Mesothelial cell of epicardium (in vitro differentiated cells): ENCODE data around the gene LIN54. TPM values are rescaled to one million over a fixed set of nuclear protein-coding genes. Genes with fewer than 3 reads are reported as not detected.
"Not testable (repeated sequence)": the region's sequence is repeated elsewhere in the genome, so short reads cannot be mapped to it uniquely, and the experiment has no call there.

Experiments used
- DNase-seq, 2 experiments: peaks; one replicate each; pipeline ENCODE4 v3.0.0; 2021; ENCODE audit warnings: low spot score in 2 of 2; ENCODE audit not compliant: unreplicated experiment in 2 of 2
- H3K27ac Mint-ChIP-seq: 2 replicates; pipeline ENCODE4 v1.8.0; 2021; ENCODE audit warnings: mixed read lengths
- H3K27me3 Mint-ChIP-seq: 2 replicates; pipeline ENCODE4 v1.8.0; 2021; ENCODE audit warnings: low read depth, mixed read lengths
- H3K36me3 Mint-ChIP-seq: 2 replicates; pipeline ENCODE4 v1.8.0; 2021; ENCODE audit warnings: mixed read lengths
- H3K4me1 Mint-ChIP-seq: 2 replicates; pipeline ENCODE4 v1.8.0; 2021; ENCODE audit warnings: mixed read lengths
- H3K4me3 Mint-ChIP-seq: 2 replicates; pipeline ENCODE4 v1.8.0; 2021; ENCODE audit warnings: mild to moderate bottlenecking, moderate library complexity, mixed read lengths
- H3K9me3 Mint-ChIP-seq: 2 replicates; pipeline ENCODE4 v1.8.0; 2021; ENCODE audit warnings: mixed read lengths
- CTCF ChIP-seq: fragments of 200-600 bp; sonication (generic); IDR thresholded peaks from one replicate; pipeline ENCODE4 v1.5.0; 2021; ENCODE audit warnings: antibody characterized with exemption; ENCODE audit not compliant: unreplicated experiment
- total RNA-seq: library from RNA; stranded (reverse); gene quantifications from 3 replicates; pipeline ENCODE4 v1.2.1, GENCODE V29; 2021

Gene LIN54
- total RNA-seq, 1 donor from 2014 or later: 12.9 TPM

GRCh38 chr4:83025563-83025962 is 14.9 kb upstream of the LIN54 start:
- Mint-ChIP-seq H3K4me1 (no peaks in the 10 kb centered on the region), H3K9me3 (peaks cover 14% of the 10 kb centered on the region), H3K36me3 (peaks cover 3% of the 10 kb centered on the region), H3K27me3 (peaks cover 31% of the 10 kb centered on the region), H3K4me3 (no peak overlapping the region), H3K27ac (no peak overlapping the region)
- TF ChIP-seq CTCF: no peak
- no peak for DNase-seq

GRCh38 chr4:83024233-83024632 is 13.6 kb upstream of the LIN54 start:
- no peak for TF ChIP-seq CTCF
- H3K4me1 Mint-ChIP-seq: no peaks in the 10 kb centered on the region
- no peak for DNase-seq
- peaks cover 20% of the 10 kb centered on the region for H3K27me3 Mint-ChIP-seq
- peaks cover 3% of the 10 kb centered on the region for H3K36me3 Mint-ChIP-seq
- H3K9me3 Mint-ChIP-seq: peaks cover 14% of the 10 kb centered on the region
- no peak overlapping the region for H3K4me3 Mint-ChIP-seq
- H3K27ac Mint-ChIP-seq: no peak overlapping the region

GRCh38 chr4:83023599-83023998 is 13.0 kb upstream of the LIN54 start:
- not testable (repeated sequence) for DNase-seq, H3K4me1 Mint-ChIP-seq, H3K36me3 Mint-ChIP-seq, H3K27ac Mint-ChIP-seq, H3K4me3 Mint-ChIP-seq
- H3K9me3 Mint-ChIP-seq: peaks cover 14% of the 10 kb centered on the region
- H3K27me3 Mint-ChIP-seq: peaks cover 13% of the 10 kb centered on the region

- H3K9me3 Mint-ChIP-seq: peaks cover 14% of the 10 kb centered on the region
- no peak for DNase-seq
Observed at GRCh38 chr4:83022724-83023450, 12.3 kb upstream of the LIN54 start.

GRCh38 chr4:83019794-83020494 is 9.3 kb upstream of the LIN54 start:
- Mint-ChIP-seq H3K4me1 (no peaks in the 10 kb centered on the region), H3K4me3 (no peak overlapping the region), H3K36me3 (peaks cover 1% of the 10 kb centered on the region), H3K9me3 (peaks cover 5% of the 10 kb centered on the region), H3K27ac (no peak overlapping the region), H3K27me3 (no peaks in the 10 kb centered on the region)
- no peak for TF ChIP-seq CTCF
- no peak for DNase-seq

More at GRCh38 chr4:83022724-83023450, 12.3 kb upstream of the LIN54 start:
- Mint-ChIP-seq H3K4me3 (no peak overlapping the region), H3K27ac (no peak overlapping the region), H3K36me3 (peaks cover 3% of the 10 kb centered on the region), H3K4me1 (no peaks in the 10 kb centered on the region), H3K27me3 (peaks cover 7% of the 10 kb centered on the region)
- TF ChIP-seq CTCF: no peak

GRCh38 chr4:83013902-83014301 is 3.3 kb upstream of the LIN54 start:
- H3K4me3 Mint-ChIP-seq: peak overlapping the region; percentile 89
- DNase-seq: no peak
- H3K36me3 Mint-ChIP-seq: no peaks in the 10 kb centered on the region
- H3K4me1 Mint-ChIP-seq: peaks cover 33% of the 10 kb centered on the region
- no peaks in the 10 kb centered on the region for H3K27me3 Mint-ChIP-seq
- no peak overlapping the region for H3K27ac Mint-ChIP-seq
- TF ChIP-seq CTCF: no peak
- H3K9me3 Mint-ChIP-seq: no peaks in the 10 kb centered on the region
